Gastrocnemius medialis (tissue), 4 donors: ENCODE results near the gene EFNA5. TPM values are rescaled to one million over a fixed set of nuclear protein-coding genes. Genes with fewer than 3 reads are reported as not detected.

ENCODE experiments used
- ATAC-seq, 2 donors: fragments of 150-250 bp; one replicate each; pipeline ENCODE4 v1.9.1; 2016
- DNase-seq, 2 donors: peaks; one replicate each; pipeline ENCODE4 v3.0.0-alpha.2; 2019
- H3K27ac ChIP-seq, 4 donors: fragments of 200-600 bp; sonication (generic); 1 replicate in 1 of 4; 2 replicates in 3 of 4; pipeline ENCODE4 v1.5.1; 2016 to 2018; ENCODE audit warnings: mild to moderate bottlenecking in 2 of 4, moderate library complexity in 1 of 4
- H3K27me3 ChIP-seq, 3 donors: fragments of 200-600 bp; sonication (generic) in 2 of 3; 1 replicate in 1 of 3; 2 replicates in 2 of 3; pipeline versions ENCODE4 v1.5.1 to v1.6.0; 2016 to 2019; ENCODE audit warnings: mild to moderate bottlenecking in 1 of 3, moderate library complexity in 1 of 3
- H3K36me3 ChIP-seq, 2 donors: fragments of 200-600 bp; sonication (generic) in 1 of 2; one replicate each; pipeline ENCODE4 v1.5.1; 2017 to 2018
- H3K4me1 ChIP-seq, 2 donors: fragments of 200-600 bp; sonication (generic) in 1 of 2; one replicate each; pipeline ENCODE4 v1.5.1; 2016 to 2017; ENCODE audit warnings: mild to moderate bottlenecking in 2 of 2
- H3K4me3 ChIP-seq, 4 donors: fragments of 200-600 bp; sonication (generic) in 3 of 4; 1 replicate in 1 of 4; 2 replicates in 3 of 4; pipeline ENCODE4 v1.5.1; 2016 to 2019; ENCODE audit warnings: mild to moderate bottlenecking in 2 of 4
- H3K9me3 ChIP-seq, 3 donors: fragments of 200-600 bp; sonication (generic) in 2 of 3; 1 replicate in 1 of 3; 2 replicates in 2 of 3; pipeline ENCODE4 v1.5.1; 2016 to 2019
- POLR2A ChIP-seq, 2 donors: fragments of 450-650 bp; IDR thresholded peaks; one replicate each; pipeline ENCODE4 v1.6.1; 2017; ENCODE audit warnings: antibody characterized with exemption in 2 of 2, mild to moderate bottlenecking in 2 of 2, moderate library complexity in 2 of 2
- in situ Hi-C, 4 donors: fragments of 200-750 bp; cut with MboI; loops; one replicate each; pipeline versions ENCODE4 v1.15.0 to v1.8.0; 2017; ENCODE audit warnings: low sequenced_read_pairs in 4 of 4
- intact Hi-C: fragments of 100-400 bp; cut with DNase I; formaldehyde crosslinking; loops from one replicate; pipeline ENCODE4 v1.15.1; 2023; ENCODE audit warnings: low total_unique reads
- total RNA-seq, 4 donors: library from RNA; depleted of rRNA; stranded (reverse); fragments of >200 nt; gene quantifications; one replicate each; pipeline versions ENCODE4 v1.1.0 to v1.2.3, GENCODE V29; 2016
- TF ChIP-seq, protein P1 (sequence below), 5 experiments: fragments of 450-650 bp in 3 of 5; fragments of 200-600 bp in 2 of 5; sonication (generic) in 2 of 5; IDR thresholded peaks in 4 of 5; conservative IDR thresholded peaks in 1 of 5; 1 replicate in 4 of 5; 2 replicates in 1 of 5; pipeline ENCODE4 v1.5.1; 2016 to 2019; ENCODE audit warnings: antibody characterized with exemption in 5 of 5, mild to moderate bottlenecking in 3 of 5, moderate library complexity in 3 of 5

Gene EFNA5
- total RNA-seq, 4 donors from 2014 or later = 0.15 to 0.62 (median 0.20) TPM; not detected in 1

DNA sequence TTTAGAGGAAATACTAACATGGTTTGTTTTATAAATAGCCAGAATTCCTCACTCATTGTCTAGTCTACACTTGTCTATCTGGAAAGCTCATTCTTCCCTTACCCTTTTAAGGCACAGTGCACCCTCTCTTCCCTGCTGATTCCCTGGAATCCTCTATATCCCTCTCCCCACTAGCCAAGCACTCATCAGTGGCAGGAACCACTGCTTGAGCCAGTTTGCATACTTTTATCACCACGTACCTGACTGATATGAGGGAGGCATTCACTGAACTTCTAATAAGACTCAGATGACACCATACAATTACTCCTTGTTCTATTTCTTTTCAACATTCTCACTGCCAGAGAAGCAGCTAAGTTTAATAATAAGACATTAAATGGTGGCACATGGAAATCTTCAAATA, 134.9 kb downstream of the EFNA5 start:
- Histone ChIP-seq H3K4me1 (no peaks in the 10 kb centered on the region), H3K4me3 (no peak overlapping the region), H3K36me3 (no peaks in the 10 kb centered on the region), H3K27ac (no peak overlapping the region), H3K9me3 (no peaks in the 10 kb centered on the region), H3K27me3 (no peaks in the 10 kb centered on the region)
- DNase-seq (no peak), ATAC-seq (no peak)
- TF ChIP-seq, protein P1, sequence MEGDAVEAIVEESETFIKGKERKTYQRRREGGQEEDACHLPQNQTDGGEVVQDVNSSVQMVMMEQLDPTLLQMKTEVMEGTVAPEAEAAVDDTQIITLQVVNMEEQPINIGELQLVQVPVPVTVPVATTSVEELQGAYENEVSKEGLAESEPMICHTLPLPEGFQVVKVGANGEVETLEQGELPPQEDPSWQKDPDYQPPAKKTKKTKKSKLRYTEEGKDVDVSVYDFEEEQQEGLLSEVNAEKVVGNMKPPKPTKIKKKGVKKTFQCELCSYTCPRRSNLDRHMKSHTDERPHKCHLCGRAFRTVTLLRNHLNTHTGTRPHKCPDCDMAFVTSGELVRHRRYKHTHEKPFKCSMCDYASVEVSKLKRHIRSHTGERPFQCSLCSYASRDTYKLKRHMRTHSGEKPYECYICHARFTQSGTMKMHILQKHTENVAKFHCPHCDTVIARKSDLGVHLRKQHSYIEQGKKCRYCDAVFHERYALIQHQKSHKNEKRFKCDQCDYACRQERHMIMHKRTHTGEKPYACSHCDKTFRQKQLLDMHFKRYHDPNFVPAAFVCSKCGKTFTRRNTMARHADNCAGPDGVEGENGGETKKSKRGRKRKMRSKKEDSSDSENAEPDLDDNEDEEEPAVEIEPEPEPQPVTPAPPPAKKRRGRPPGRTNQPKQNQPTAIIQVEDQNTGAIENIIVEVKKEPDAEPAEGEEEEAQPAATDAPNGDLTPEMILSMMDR (IDR thresholded peaks at IDR 0.05 in 4 of 5, conservative IDR thresholded peaks at IDR 0.05 in 1 of 5) = no peak
- intact Hi-C loops = no loop called here
- in situ Hi-C loops = no loop called here

DNA sequence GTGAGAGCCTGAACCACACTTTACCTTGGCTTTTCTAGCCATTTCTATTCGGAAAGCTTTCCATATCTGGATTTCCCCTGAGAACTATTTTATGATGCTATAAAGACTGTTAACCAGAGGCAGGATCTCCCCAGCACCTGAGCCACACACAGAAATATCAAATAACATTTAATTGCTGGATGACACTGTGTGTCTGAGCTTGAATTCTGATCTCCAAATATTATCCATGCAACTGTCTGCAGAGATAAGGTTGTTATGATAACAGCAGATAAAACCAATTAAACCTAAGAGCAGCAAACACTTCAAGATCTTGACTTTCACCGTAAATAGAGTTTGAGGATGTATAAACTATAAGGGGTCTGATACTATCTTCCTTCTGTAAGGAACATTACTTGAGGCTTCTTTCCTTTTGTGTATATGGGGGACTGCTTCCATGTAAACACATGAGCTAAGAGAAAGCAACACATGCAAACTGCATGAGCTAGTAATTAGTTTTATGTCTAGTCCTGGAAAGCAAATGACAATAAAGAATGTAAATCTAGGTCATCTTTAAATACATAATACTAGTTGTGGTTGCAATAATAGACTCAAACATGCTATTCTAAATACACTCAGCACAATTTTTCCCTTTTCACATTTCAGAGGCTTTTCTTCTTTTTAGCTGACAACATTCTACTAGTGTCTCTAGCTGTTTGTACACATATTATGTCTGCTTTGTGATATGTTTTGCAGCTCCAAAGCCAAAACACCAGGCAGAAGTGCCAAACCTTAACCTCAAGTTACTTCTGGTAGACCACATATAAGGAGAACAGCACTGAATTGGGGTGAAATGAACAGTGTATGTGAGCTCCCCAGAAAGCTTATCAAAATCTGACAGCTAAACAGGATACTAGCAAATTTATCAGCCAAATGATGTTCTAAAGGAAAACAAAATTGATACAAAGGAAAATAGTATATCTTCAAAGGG, 136.5 kb downstream of the EFNA5 start:
- Histone ChIP-seq H3K4me1 (no peaks in the 10 kb centered on the region), H3K9me3 (no peaks in the 10 kb centered on the region), H3K27me3 (no peaks in the 10 kb centered on the region), H3K27ac (no peak overlapping the region), H3K36me3 (no peaks in the 10 kb centered on the region), H3K4me3 (no peak overlapping the region)
- no peak for TF ChIP-seq POLR2A (IDR thresholded peaks at IDR 0.05)
- TF ChIP-seq, protein P1 (IDR thresholded peaks at IDR 0.05 in 4 of 5, conservative IDR thresholded peaks at IDR 0.05 in 1 of 5) = no peak
- DNase-seq (no peak), ATAC-seq (no peak)
- intact Hi-C loops = no loop called here
- in situ Hi-C loops = no loop called here

DNA sequence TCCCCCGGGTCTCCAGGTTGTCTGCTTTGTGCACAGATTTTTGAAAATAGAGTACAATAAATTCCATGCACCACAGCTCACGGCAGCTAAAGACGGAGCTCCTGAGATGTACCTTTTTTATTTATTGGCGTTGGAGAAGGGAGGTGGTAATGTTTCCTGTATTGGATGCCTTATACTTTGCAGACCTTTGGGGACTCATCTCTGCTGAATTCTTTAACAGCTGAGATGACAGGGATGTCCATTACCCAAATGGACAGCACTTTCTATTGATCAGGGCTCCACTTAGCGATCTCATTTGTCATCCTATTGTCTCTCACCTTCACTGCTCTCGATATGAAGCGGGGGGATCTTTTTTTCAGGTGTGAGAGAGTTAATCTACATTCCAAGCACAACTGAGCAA, 137.8 kb downstream of the EFNA5 start:
- in situ Hi-C loops = no loop called here
- ATAC-seq = no peak
- intact Hi-C loops = no loop called here
- no peak overlapping the region for H3K4me3 ChIP-seq
- no peaks in the 10 kb centered on the region for H3K27me3 ChIP-seq
- TF ChIP-seq POLR2A (IDR thresholded peaks at IDR 0.05) = no peak
- TF ChIP-seq, protein P1 (IDR thresholded peaks at IDR 0.05 in 4 of 5, conservative IDR thresholded peaks at IDR 0.05 in 1 of 5) = no peak
- no peak for DNase-seq
- no peaks in the 10 kb centered on the region for H3K4me1 ChIP-seq
- H3K27ac ChIP-seq = no peak overlapping the region
- H3K9me3 ChIP-seq = no peaks in the 10 kb centered on the region
- H3K36me3 ChIP-seq = no peaks in the 10 kb centered on the region

DNA sequence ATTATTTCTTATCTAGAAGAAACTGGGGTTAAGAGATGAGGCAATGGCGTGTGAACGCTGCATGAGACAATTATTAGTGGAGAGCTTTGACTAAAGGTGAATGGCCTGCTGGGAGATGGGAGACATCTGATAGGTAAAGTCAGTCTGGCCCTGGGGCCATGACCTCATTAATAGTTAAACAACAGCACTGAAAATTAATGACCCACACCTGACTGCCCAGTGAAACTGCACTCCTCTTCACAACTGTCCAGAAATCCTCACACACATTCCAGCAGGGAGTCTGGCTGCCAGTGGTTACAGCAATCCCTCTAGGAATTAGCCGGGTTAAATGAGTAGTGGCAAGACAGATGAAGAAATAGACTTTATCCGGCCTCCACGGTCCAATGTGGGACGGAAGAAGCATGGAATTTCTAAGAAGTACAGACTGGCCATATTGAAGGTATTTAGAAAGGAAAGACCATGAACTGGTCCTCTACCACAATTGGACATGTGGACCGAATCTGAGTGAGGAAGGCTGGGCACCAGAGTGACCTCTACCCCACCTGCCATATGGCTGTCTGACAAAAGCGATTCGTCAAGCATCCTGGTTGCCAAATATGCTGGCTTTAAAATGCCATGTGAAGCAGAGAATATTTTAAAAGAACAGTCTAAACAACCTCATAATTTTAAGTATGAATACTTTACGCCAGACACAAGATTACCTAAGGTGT, 138.4 kb downstream of the EFNA5 start:
- TF ChIP-seq, protein P1 (IDR thresholded peaks at IDR 0.05 in 4 of 5, conservative IDR thresholded peaks at IDR 0.05 in 1 of 5) = no peak
- TF ChIP-seq POLR2A (IDR thresholded peaks at IDR 0.05) = no peak
- Histone ChIP-seq H3K36me3 (no peaks in the 10 kb centered on the region), H3K4me3 (no peak overlapping the region), H3K27me3 (no peaks in the 10 kb centered on the region), H3K9me3 (no peaks in the 10 kb centered on the region), H3K27ac (no peak overlapping the region), H3K4me1 (no peaks in the 10 kb centered on the region)
- in situ Hi-C loops (no loop called here), intact Hi-C loops (no loop called here)
- ATAC-seq (no peak), DNase-seq (no peak)
